Ishikawa (cell line): Measurements from ENCODE around the gene CERK.

ENCODE experiments used
- MAX ChIP-seq: IDR thresholded peaks from 2 replicates; pipeline ENCODE4 v1.6.1; 2012
- TAF1 ChIP-seq: IDR thresholded peaks from 2 replicates; pipeline ENCODE4 v1.6.1; 2012; ENCODE audit warnings: low read depth, mild to moderate bottlenecking
- YY1 ChIP-seq: IDR thresholded peaks from 2 replicates; pipeline ENCODE4 v1.6.1; 2012; ENCODE audit warnings: low read depth
- ZBTB7A ChIP-seq: IDR thresholded peaks from 2 replicates; pipeline ENCODE4 v1.6.1; 2012; ENCODE audit warnings: low read depth

GRCh38 chr22:46752286-46752987 is 14.4 kb upstream of the CERK start:
- TF ChIP-seq MAX (no peak), YY1 (no peak), ZBTB7A (no peak), TAF1 (no peak)
